ENCODE measurements around the gene RUNX1.

RUNX1 gene

DNA sequence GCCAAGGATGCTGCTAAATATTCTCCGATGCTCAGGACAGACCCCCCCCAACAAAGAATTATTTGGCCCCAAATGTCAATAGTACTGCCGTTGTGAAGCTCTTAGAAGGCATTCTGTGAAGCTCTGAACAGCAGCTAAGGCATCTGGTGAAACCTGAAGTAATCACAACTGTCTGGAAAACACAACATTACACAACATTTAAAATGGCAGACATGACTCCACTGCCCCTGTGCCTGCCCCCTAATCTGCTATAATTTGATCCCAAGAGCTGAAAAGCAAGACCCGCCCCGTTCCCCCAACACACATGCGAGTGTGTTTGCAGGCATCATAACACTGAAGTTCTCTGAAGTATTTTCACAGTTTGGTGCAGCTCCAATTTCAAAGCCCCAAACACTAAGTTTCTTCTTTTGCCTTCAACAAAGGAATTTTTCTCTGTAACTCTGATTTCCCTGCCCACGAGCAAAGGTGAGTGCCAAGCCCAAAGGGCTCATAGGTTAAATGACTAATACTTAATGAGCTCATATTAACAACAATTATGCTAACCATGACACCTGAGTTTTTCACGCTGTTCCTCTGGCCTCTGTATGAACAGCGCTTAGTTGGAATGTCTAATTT is 251.1 kb downstream of the RUNX1 start:
- in situ Hi-C loops (cut with MboI; ENCODE audit: low sequenced_read_pairs): no loop called here

DNA sequence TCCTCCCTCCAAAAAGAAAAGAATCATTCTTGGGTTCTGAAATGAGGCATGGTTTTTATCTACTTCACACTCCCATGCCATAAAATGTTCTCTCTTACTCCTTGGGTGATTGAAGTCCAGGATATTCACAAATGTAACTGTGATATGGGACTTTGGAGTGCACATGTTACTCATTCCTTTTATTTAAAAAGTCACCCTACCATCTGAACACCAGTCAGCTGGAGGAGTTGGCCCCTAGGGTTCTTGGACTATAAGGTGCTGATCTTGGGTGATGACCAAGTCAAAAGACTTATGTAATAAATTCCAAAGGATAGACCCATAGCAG is 251.9 kb downstream of the RUNX1 start:
- in situ Hi-C loops (cut with MboI; ENCODE audit: low sequenced_read_pairs): no loop called here

DNA sequence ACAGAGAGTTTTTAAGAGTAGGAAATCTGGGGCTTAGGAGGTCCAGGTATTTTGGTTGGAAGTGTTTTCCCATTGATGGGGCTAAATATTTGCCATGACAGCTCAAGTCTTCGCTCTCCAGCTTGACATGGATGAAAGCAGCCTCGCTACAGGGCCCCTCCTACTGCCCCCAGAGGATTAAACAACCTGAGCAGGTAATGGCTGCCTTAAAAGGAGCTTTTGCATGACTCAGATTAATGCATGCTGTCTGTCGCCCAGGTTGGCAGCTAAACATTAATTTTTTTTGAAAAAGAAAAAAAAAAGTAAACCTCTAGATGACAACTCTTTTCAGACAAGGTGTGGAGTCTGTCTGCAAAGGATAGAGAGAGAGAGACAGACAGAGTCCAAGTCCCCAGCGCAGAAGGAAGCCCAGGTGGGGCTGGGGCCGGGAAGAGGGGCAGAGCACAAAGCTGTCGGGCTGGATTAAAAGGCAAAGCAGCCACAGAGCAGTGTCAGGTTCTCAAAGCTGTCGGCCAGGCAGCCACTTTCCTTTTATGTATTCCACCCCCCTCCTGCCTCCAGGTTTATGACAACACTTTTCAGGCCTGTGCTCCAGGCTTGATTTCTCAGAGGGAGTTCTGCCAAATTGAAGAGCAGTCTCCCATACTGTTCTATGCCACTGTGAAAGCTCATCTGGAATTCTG is 252.4 kb downstream of the RUNX1 start:
- in situ Hi-C loops (cut with MboI; ENCODE audit: low sequenced_read_pairs): no loop called here

DNA sequence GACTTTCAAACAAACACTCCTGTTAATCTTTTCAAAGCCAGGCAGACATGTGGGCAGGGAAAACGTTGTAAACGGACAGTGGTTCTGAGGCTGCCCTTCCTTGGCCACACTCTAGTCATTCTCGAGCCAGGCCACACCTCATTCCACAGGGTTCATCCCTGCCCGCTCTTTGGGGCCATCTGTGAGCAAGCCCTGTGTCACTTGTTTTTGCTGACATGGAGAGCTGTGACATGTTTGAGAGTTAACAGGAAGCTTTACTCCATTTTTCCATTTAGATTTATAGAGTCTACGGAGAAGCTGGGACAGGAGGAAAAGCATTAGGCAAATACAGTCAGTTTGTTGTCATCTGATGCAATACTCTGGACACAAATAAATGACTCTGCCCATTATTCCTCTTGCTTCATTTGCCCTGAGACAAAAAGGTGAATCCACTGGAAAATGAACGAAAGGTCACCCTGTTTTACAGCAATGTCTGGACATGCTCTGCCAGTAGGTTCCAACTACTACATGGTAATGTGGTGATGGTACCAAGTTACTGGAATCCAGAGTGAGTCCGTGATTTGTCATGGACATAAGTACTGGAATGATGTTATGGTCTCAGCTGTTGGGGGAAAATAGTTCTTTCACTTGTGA is 253.4 kb downstream of the RUNX1 start:
- in situ Hi-C loops (cut with MboI; ENCODE audit: low sequenced_read_pairs): no loop called here

DNA sequence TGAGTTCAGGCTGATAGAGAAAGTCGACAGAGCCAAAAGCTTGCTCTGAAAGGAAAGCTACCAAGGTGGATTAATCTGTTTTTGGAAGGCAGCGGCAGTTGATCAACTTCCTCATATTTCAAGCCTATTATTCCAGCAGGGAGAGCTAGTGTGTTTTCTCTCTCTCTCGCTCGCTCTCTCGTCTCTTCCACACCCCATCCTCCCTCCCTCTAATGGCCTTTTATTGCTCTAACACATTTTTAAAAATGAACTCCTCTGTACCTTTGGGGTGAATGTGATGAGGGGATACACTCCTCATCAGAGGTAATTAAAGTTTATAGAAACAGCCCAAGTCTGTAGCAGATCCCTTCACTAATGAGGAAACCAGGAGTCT is 253.9 kb downstream of the RUNX1 start:
- in situ Hi-C loops (cut with MboI; ENCODE audit: low sequenced_read_pairs): no loop called here

DNA sequence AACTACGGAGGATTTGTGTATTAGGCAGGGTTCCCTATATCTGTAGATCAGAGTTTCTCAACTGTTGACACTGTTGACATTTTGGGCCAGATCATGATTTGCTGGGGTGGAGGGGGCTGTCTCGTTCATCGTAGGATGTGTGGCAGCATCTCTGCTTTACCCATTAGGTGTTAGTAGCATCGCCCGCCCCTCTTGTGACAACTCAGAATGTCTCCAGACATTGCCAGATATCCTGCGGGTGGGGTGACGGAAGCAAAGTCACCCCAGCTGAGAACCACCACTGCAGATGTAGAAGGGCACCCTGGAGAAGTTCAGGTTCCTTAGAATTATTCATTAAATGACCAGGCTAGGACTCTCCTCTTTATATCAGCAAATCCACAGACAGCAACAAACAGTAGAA is 254.4 kb downstream of the RUNX1 start:
- in situ Hi-C loops (cut with MboI; ENCODE audit: low sequenced_read_pairs): no loop called here

DNA sequence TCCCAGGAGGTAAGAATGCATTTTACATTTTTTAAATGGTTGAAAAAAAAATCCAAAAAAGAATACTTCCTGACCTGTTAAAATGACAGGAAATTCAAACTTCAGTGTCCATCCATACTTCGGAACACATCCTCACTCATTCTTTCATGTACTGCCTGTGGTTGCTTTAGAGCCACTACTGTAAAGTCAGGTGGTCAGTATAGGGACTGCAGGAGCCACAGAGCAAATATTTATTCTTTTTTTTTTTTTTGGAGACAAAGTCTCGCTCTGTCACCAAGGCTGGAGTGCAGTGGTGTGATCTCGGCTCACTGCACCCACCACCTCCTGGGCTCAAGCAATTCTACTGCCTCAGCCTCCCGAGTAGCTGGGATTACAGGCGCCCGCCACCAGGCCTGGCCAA is 255.6 kb downstream of the RUNX1 start:
- in situ Hi-C loops (cut with MboI; ENCODE audit: low sequenced_read_pairs): no loop called here

DNA sequence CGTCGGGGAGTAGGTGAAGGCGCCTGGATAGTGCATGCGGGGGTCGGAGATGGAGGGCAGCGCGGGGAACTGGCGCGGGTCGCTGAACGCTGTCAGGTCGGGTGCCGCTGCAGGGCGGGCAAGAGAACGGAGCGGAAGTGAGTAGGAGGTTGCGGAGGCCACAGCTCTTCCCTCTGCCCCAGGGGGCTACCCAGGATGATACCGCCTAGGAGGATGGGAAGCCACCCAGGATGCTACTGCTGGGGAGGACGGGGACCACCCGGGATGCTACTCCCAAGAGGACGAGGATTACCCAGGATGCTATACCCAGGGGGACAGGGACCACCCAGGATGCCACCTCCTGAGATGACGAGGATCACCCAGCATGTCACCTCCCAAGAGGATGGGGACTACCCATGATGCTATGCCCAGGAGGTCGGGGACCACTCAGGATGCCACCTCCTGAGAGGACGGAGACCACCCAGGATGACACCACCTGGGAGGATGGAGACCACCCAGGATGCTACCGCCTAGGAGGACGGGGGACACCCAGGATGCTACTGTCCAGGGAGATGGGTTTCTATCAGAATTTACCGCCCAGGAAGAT is 256.5 kb downstream of the RUNX1 start:
- in situ Hi-C loops (cut with MboI; ENCODE audit: low sequenced_read_pairs): no loop called here

DNA sequence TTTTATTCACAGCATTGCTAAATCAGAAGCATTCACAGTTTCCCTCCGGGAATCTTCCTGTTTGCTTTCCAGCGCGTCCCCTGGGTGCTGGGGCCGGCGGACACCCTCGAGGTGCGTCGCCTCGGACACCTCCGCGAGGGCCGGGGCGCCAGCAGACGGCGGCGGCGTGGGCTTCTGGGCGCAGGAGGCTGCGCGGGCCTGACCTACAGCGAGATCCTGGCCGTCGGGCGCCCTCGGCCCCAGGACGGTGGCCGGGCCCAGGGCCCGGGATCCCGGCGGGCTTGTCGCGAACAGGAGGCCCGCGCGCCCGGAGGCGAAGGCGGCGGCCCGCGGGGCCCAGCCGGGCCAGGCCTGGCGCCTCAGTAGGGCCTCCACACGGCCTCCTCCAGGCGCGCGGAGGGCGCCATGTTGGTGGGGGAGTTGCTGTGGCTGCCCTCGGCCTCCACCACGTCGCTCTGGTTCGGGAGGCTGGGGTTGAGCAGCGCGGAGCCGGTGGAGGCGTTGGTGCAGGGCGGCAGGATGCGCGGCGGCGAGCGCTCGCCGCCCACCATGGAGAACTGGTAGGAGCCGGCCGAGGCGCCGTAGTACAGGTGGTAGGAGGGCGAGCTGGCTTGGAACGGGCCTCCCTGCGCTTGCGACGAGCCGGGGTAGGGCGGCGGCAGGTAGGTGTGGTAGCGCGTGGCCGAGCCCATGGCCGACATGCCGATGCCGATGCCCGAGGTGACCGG is 257.2 kb downstream of the RUNX1 start:
- in situ Hi-C loops (cut with MboI; ENCODE audit: low sequenced_read_pairs): no loop called here

DNA sequence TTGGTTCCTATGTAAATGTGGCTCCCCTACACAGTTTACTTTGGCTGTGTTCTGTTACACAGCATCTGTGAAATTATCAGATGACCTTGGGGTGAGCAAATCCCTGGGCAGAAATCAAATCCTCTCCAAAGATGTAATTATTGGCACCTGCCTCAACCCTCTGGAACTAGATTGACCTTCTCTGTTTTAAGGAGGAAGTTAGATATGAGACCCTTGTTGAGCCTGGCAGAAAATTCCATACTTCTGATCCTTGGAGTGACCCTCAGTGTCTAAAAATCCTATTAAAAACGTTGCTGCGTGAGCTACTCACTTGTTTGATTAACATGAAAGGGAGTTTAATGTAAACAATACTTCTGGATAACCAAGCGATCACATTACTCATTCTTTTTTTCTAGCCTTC is 258.3 kb downstream of the RUNX1 start:
- in situ Hi-C loops (cut with MboI; ENCODE audit: low sequenced_read_pairs): no loop called here

DNA sequence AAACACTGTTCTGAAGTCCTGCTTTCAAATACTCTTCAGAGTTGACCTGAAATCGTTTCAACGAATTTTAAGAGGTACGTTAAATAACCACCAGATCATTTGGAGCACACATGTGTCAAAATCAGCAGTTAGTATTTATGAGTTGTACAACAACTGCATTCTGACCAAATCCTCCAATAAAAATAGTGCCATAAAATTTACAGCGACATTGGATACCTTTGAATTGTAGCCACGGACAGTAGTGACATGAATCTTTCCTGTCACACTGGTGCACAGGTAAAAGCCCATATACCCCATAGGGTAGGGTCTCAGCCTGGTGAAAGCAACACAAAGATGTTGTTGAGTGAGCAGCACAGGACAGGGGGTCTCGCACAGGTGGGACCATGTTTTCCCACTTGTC is 258.8 kb downstream of the RUNX1 start:
- in situ Hi-C loops (cut with MboI; ENCODE audit: low sequenced_read_pairs): no loop called here

DNA sequence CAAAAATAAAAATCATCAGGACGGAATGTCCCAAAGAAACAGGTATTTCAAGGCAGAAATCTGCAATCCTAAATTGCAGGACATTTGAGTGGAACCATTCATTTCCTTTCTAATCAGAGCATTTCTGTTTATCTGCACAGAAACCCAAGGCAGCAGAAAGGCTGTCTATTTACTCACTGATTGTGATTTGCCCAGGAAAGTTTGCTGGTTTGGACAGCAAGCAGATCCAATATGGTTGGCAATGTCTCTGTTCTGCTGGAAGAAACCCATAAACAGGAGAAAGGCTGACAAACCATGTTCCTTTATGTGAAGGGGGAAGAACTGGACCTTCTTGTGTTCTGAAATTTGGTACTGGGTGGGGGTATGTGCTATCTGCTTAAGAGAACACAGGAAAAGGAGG is 260.2 kb downstream of the RUNX1 start:
- in situ Hi-C loops (cut with MboI; ENCODE audit: low sequenced_read_pairs): no loop called here

DNA sequence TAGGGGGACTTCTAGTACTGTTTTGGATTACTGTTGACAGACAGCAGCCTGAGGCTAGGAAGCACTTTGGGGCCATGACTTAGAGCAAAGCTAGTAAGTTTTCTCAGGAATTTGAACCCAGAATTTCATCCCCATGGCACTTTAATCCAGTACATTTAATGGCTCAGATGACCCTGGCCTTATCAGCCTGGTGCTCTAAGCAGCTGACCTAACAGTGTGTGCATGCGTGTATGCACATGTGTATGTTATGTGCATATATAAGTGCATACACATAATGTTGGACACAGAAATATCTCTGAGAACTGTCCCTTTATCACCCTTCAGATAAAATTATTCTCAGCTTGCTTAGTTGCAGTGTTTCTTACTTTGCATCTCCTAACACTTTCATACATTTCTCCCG is 265.3 kb downstream of the RUNX1 start:
- in situ Hi-C loops (cut with MboI; ENCODE audit: low sequenced_read_pairs): no loop called here

DNA sequence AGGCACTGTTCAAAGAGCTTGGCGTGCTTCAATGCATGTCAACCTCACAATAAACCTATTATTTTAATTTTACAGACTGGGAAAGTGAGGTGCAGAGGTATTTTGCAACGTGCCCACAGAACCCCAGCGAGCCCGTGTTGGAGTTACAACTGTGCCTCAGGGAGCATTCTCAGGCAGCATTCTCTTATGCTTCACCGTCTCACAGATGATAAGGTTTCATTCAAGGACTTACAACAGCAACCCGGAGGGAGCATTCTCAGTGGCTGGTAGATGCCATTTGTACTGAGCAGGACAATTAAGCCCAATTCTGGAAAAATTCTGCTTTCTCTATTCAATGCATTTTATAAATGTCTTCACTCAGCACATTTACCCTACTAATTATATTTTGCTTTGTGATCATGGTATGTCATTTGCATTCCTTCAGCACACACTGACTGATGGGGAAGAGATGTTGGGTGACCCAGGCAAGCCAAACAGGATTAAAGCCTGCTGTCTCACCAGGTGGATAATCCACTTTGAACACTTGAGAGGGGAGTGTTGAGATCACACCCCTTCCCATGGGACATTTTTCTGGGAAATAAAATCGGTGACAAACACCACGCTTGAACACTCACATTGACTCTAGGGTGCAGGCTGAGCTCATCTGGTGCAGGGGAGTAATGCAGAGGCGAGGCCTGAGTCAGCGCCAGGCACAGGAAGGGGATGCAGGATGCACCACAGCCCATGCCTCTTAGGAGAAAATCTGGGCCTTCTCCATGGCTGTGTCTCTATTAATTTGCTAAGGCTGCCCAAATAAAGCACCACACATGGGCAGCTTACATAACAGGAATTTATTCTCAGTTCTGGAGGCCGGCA is 266.4 kb downstream of the RUNX1 start:
- in situ Hi-C loops (cut with MboI; ENCODE audit: low sequenced_read_pairs): no loop called here

DNA sequence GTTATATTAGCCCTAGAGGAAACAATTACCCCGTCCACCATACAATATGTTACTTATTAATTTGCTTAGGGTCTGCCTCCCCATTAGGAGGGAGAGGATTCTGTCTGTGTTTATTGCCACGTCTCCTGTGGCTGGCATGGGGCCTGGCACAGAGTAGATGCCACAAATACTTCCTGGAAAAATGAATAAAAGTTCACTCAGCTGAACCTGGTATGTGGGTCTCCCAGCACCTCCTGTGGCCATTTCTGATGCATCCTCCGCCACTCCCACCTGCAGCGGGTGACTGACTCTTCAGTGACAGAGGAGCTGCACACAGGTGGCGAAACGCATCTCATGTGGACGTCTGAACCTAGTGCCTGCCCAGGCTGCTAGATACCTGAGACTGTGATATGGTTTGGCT is 267.6 kb downstream of the RUNX1 start:
- in situ Hi-C loops (cut with MboI; ENCODE audit: low sequenced_read_pairs): no loop called here

DNA sequence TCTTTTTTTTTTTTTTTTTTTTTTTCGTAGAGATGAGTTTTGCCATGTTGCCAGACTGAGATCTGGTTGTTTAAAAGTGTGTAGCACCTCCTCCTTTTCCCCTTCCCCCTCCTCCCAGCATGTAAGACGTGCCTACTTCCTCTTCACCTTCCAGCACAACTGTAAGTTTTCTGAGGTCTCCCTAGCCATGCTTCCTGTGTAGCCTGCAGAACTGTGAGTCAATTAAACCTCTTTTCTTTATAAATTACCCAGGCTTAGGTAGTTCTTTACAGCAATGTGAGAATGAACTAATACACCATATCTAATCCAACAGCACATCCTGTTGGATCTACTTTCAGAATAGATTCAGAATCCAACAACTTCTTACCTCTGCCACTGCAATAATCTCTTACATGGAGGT is 269.2 kb downstream of the RUNX1 start:
- in situ Hi-C loops (cut with MboI; ENCODE audit: low sequenced_read_pairs): no loop called here

DNA sequence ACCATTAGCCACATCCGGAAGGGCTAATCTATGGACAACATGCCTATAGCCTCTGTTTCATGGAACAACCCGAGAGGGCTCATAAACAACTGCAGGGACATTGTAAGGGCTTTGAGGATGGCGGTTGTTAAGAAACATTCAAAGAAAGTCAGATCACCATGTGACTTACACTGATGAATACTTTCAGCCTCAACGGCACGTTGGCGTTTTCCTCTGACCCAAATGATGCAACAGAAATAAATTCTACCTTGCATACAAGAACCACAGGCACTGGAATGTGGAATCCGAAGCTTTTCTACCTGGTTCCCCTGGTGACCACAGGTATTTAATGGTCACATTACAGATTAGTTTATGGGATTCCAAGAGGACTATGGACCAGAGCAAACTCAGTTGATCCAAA is 273.3 kb downstream of the RUNX1 start:
- in situ Hi-C loops (cut with MboI; ENCODE audit: low sequenced_read_pairs): no loop called here

DNA sequence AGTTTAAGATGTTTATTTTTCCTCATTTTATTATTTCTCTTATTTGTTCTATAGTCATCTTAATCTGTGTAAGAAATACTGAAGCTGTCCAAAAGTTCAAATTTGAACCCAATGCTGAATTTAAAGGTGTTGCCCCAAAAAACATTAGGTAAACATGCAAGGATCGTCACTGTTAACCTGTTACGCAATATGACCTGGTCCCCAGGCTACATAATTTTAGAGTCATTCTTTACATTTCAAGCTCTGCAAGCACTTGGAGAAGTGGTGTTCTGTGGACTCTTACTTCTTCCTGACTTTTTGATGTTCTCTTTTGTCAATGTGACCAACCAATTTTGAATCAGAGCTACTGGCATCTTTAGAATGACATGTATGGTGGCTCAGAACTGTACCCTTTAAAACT is 274.4 kb downstream of the RUNX1 start:
- in situ Hi-C loops (cut with MboI; ENCODE audit: low sequenced_read_pairs): no loop called here

DNA sequence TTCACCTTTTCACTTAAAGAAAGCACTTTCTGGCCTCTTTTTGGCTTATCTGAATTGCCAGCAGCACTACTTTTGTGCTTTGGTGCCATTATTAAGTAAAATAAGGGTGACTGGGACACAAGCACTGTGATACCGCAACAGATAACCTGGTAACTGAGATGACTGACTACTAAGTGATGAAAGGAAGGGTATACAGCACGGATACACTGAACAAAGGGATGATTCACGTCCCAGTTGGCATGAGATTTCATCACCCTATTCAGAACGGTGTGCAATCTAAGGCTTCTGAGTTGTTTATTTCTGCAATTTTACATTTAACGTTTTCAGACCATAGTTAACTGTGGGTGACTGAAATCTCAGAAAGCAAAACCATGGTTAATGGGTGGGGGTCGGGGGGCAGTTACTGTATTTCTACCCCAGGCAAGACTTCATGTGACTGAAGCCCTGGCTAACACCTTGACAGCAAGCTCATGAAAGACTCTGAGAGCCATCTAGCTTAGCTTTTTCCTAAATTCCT is 277.5 kb downstream of the RUNX1 start:
- in situ Hi-C loops (cut with MboI; ENCODE audit: low sequenced_read_pairs): no loop called here

DNA sequence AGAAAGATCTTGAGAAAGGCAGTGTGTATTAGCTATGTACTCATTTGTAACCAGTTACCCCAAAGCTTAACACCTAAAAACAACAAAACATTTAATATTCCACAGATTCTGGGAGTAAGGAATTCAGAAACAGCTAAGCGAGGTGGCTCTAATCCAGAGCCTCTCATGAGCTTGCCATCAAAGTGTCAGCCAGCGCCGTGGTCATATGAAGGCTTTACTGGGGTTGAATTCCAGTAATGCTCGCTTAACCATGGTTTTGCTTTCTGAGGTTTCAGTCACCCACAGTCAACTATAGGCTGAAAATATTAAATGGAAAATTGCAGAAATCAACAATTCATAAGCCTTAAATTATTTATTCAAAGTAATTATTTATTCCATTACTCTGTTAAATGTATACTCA is 278.5 kb downstream of the RUNX1 start:
- in situ Hi-C loops (cut with MboI; ENCODE audit: low sequenced_read_pairs): no loop called here

DNA sequence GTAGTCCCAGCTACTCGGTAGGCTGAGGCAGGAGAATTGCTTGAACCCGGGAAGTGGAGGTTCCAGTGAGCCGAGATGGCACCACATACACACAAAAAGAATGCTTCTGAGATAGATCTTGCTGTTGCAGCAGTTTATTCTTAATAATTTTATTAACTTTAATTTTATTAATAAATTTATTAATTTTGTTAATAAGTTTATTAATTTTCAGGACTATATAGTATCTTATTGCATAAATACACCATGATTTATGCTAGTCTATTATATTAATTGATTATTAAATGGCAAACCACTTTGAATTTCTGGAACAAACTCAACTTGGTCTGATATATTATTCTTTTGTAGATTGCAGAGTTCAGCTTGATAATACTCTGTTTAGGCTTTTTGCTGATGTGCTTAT is 280.8 kb downstream of the RUNX1 start:
- in situ Hi-C loops (cut with MboI; ENCODE audit: low sequenced_read_pairs): no loop called here
